Stimulated activated CD8-positive, alpha-beta memory T cell treated with anti-CD3 and anti-CD28 coated beads, Interleukin-15, amount 100 ng/mL, for 48 hours (primary cell): ENCODE results near the gene CCNG2.
"Not testable (repeated sequence)": the region's sequence is repeated elsewhere in the genome, so short reads cannot be mapped to it uniquely, and the experiment has no call there.

Experiments used
- DNase-seq, 2 donors: peaks; one replicate each; pipeline ENCODE4 v3.0.0-alpha.2; 2020; ENCODE audit warnings: low read depth in 2 of 2

The CCNG2 gene, protein sequence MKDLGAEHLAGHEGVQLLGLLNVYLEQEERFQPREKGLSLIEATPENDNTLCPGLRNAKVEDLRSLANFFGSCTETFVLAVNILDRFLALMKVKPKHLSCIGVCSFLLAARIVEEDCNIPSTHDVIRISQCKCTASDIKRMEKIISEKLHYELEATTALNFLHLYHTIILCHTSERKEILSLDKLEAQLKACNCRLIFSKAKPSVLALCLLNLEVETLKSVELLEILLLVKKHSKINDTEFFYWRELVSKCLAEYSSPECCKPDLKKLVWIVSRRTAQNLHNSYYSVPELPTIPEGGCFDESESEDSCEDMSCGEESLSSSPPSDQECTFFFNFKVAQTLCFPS

DNA sequence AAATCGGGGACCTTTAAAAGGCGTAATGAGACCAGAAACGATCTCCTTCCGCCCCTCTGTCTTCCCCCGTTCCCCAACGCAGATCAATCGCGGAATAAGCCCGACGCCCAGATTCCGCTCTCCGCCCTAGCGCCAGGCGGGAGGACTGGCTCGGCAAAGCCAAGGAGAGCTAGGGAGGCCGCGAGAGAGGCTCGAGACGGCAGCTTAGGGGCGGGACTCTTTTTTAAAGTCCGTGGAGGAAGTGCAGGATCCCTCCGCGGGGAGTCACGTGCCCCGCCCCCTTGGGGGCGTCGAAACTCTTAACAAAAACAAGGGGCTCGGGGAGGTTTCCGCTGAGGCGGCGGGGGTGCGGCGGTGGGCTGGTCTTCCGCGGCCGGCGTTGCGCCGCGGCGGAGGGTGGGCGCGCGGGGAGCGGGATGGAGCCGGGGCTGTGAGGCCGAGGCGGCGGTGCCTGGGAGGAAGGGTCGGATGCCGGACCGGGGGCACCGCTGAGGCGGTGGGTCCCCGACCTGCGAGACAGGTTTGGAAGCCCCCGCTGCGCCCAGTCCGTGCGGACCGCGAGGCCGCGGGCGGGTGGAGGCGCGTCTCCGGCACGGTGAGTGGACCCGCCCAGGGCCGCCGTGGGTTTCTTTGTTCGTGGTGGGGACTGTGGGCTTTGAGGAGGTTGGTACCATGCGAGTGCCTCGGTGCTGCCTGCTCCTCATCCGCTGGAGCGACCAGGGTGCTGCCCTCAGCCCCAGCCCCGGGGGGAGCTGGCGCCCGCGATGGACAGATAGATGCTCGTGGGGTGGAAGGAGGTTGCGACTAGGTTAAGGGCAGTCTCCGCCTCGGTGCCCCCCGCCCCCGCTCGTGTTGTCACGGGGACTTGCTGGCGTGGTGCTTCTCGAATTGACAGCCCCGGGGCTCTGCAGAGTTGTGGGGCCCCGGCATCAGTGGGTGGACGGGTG lies at the start of gene CCNG2:
CCNG2 (plus strand) TSS at position 296 of the 947 bp plus-strand sequence. CDS start 1,326 bp downstream, outside the sequence.
- DNase-seq, result peak; percentile 58 to 65

DNA sequence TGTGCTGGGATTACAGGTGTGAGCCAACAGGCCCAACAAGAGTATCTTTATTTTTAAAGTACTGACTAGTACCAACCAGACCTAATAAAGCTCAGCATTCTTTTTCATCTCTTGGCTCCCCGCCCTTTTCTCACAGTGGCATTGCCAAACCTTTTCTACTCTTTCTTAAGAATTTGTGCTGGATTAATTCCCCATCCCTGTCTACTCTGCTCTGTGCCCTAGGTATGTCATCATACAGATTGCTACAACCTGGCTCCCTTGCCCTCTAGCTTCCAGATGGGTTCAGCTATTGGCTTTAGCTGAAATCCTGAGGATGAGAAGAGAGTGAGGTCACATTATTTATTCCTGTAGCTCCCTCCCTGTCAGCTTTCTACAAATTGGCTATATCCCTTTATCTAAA lies 46.3 kb upstream of the CCNG2 start:
- no peak for DNase-seq

DNA sequence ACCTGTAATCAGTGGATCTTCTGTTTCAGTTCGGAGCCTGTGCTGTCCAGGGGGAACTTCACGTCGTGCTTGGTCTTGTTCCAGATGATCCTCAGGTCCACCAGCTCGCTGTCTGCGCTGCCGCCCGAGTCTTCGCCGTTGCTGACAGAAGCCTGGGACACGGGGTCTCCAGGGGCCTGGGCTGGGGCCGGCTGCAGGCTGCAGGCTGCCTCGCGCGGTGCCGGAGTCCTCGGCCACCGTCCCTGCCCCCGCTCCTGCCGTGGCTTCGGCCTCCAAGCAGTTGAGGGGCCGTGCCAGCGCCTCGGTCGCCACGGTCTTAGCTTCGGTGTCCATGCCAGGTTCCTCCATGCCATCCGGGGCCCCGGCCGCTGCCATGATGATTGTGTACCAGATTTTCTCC lies 43.9 kb upstream of the CCNG2 start:
- no peak for DNase-seq

DNA sequence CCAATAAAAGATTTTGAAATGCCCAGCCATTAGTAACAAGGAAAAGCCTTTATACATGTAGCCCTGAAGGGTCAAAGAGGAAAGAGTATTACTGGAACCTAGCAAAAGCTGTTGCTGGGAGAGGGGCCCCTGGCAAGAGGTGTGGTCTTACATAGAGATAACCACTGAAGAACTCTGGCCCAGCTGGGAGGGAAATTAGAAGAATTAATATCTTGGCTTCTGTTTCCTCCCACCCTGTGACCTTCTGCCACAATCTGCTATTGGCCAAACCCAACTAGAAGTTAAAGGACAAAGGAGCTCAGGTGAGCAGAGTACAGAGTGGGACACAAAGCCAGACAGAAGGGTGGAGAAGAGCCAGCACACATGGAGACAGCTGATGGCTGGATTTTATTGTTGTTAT lies 39.3 kb upstream of the CCNG2 start:
- DNase-seq, result no peak

DNA sequence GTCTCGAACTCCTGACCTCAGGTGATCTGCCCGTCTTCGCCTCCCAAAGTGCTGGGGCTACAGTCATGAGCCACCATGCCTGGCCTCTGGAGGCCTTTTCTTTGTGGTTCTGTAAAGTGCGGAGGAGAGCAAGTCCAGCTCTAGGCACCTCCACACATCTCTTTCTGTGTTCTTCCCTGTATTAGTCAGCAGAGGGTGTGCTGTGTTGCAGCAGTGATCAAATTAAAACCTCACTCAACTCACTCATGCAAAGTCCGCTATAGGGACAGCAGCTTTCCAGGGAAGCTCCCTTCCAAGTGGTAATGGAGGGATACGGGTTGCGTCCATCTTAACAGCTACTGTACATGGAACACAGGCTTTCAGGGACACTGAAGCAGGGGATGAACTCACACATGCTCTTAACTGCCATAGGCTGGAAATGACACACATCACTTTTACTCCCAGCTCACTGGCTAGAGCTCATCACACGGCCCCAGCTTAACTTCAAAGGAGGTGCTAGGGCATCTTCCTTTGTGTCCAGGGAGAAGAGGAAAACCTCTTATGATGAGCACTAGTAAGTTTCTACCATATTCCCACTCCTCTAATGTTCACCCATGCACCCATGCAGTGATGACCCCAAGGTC lies 36.0 kb upstream of the CCNG2 start:
- DNase-seq, result no peak

DNA sequence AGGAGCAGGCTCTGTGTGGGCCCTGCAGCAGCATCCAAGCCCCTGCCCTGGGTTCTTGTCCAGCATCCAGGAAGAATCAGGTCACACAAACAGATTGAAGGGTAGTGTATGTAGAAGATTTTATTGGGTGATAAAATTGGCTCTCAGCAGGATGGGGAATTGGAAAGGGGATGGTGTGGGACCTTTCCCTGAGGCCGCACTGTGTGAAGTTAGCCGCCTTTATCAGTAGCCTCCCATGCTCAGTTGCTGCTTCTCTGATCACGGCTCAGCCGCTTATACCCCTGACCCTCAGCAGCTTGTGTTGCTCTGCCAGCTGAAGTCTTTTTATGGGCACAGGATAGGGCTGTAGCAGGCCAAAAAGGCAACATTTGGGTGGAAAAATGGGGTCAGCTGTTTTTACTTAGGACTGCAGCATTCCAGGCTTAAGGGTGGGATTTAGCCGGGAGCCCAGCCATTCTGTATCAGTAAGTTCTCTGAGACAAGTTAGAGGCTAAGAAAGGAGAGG lies 35.2 kb upstream of the CCNG2 start:
- DNase-seq, result no peak

DNA sequence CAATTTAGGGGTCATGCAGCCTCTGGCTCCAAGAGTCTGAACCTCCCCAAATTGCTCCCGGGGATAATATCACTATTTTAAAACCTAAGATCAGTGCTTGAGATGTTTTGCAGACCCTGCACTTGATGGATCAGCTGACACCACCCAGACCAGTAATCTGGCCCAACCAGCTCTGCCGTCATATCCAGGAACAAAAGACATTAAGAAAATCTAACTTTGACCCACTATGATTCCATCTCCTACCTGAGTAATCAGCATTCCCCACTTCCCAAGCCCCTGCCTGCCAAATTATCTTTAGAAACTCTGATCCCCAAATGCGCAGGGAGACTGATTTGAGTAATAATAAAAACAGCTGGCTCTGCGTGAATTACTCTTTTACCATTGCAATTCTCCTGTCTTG lies 34.4 kb upstream of the CCNG2 start:
- no peak for DNase-seq

DNA sequence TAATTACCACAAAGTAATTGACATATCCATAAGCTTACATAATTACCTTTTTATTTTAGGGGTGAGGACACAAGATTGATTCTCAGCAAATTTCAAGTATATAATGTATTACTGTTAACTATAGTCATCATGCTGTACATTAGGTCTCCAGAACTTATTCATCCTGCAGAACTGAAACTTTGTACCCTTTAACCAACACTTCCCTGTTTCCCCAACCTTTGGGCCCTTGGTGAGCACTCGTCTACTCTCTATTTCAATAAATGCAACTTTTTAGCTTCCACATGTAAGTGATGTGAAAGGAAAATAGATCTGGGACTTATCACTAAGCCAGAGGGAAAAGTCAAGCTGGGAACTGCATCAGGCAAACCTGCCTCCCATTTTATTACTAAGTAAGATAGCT lies 33.6 kb upstream of the CCNG2 start:
- DNase-seq, result no peak

DNA sequence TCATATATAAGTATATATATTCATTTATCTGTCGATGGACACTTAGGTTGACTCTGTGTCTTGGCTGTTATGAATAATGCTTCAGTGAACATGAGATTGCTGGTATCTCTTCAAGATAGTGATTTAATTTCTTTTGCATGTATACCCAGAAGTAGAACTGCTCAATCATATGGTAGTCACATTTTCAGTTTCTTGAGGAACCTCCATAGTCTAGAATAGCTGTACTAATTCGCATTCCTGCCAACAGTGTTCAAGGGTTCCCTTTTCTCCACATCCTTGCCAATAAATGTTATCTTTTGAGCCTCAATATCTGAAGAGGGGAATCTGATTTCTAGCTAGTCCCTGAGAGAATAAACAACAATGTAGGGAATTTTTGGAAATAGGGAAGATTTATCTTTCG lies 32.4 kb upstream of the CCNG2 start:
- no peak for DNase-seq

DNA sequence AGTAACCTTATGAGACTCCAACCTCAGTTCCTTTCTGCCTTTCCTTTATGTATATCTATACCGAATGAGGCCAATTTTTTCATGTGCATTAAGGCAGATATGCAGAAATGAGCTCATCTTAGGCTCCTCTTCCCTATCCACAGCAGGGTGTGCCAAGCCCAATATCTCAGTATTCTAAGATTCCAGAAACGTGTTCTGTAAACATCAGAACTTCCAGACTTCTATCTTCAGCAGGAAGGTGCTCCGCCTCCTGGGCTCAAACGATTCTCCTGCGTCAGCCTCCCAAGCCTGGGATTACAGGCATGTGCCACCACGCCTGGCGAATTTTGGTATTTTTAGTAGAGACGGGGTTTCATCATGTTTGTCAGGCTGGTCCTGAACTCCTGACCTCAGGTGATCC lies 31.0 kb upstream of the CCNG2 start:
- DNase-seq, result no peak

DNA sequence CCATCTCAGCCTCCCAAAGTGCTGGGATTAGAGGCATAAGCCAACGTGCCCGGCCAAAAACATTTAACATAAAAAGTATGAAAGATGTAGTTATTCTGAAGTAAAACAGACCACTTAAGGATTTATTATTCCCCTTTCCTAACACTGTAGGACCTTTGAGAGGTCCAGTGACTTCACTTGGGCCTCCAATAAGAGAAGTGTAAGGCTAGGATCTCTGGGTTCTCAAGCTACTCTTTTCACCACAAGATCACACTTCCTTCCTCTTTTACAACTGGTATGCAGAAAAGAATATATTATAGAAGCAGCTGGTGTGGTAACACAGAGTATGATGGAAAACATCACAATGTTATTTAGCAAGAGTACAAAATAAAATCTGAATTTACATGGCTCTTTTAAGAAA lies 30.2 kb upstream of the CCNG2 start:
- DNase-seq, result no peak

DNA sequence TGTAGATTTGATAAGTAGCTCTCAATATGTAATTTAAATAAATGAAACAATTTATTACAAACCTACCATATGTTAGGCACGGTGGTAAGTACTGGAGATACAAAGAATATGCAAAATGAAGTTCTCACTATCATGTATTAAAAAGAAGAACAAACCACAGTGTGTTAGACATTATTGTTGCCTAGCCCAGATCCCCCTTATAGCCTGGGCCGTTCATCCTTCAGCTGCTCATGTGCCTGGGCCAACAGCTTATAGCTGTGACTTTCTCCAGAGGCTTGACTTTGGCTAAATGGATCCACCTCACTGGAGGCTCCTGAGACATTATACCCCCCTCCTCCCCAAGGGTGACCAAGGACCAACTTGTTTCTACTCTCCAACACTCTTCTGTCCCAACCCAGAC lies 29.8 kb upstream of the CCNG2 start:
- DNase-seq, result no peak

DNA sequence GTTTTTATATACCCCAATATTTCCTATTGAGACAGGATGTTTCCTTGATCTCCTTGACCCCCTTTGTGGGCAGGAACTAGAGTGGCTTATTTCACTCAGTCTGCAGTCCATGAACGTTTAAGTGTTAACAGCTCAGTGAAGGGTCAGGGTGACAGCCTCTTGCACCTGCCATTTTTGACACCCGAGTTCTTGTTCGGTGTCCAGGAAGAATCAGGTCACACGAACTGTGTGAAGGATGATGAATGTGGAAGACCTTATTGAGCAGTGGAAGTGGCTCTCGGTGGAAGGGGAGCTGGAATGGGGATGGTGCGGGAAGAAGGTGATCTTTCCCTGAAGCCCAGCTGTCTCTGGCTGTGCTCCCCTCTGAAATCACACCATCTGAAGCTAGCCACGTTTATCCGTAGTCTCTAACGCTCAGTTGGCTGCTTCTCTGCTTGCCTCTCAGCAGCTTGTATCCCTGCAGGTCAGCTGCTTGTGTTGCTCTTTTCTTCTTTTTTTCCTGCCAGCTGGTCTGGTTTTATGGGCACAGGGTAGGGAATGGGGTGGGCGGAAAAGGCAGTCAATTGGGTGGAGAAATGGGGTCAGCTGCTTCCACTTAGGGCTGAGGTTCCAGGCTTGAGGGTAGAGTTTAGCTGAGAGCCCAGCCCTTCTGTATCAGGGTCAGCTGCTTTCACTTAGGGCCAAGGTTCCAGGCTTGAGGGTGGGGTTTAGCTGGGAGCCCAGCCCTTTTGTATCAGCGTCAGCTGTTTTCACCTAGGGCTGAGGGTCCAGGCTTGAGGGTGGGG lies 29.0 kb upstream of the CCNG2 start:
- DNase-seq, result no peak

DNA sequence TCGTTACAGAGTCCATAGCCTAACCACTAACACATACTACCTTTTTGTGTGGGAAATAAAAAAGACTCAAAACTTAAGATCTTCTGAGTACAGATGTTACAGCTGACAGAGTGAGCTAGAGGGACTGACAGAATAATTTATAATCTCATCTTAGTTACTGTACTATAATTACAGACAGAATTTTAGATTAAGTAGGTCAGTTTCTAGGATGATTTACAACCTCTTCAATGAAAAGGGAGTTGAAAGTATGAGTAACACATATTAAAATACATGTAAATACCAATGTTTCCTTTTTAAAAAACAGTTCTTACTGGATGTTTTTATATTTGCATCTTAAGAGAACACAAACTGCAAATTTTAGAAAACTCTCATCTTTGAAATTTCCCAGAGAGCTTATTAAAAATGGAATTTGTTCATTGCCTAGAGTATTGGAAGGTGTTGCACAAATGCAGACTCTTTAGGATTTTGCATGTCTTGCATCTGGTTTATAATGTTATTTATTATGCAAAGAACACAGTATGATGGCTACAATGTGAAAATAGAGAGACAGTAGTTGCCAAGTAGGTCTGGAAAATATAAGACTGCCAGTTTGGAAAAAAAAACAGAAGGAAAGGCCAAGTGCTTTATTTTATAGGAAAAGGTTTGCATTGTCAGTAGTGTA lies 24.2 kb upstream of the CCNG2 start:
- DNase-seq, result no peak

DNA sequence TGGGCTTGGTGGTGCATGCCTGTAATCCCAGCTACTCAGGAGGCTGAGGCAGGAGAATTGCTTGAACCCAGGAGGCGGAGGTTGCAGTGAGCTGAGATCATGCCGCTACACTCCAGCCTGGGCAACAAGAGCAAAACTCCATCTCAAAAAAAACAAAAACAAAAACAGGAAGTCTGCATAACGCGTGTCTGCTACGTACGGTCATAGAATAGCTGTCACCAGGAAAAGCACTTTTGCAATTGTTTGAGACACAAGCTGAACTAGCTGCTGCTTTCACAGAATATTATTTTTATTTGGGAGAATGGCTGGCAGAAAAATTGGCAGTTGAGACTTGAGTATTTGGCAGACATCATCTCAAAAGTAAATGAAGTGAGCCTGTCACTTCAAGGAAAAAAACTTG lies 19.6 kb upstream of the CCNG2 start:
- DNase-seq, result not testable (repeated sequence)

DNA sequence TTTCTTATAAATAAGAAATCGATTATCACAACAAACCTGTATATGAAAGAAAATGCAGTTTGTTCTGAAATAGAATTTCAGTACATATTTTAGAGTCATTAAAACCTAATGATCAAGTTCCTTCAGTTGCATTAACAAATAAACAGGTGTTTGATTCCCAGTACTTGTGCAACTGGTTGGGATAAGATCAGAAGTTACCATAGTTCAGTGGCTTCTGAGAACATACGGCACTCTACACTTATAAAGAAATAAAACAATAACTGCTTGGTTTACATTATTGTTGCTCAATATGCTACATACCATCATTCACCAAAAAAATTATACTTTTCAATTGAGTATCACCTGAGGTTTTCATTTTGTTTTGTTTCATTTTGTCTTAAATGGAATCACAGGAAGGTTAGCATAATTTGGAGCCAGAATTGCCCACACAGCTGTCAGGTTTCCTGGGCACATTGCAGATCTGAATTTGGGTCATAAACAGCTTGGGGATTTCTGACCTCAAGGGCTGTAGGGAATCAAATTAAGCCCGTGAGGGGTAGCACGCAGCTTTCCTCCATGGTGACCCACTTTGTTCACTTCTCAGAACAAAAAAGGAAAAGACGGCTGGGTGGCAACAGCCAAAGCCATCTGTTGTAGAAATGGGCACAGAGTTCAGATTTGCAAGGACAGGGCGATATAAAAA lies 14.9 kb upstream of the CCNG2 start:
- DNase-seq, result no peak

DNA sequence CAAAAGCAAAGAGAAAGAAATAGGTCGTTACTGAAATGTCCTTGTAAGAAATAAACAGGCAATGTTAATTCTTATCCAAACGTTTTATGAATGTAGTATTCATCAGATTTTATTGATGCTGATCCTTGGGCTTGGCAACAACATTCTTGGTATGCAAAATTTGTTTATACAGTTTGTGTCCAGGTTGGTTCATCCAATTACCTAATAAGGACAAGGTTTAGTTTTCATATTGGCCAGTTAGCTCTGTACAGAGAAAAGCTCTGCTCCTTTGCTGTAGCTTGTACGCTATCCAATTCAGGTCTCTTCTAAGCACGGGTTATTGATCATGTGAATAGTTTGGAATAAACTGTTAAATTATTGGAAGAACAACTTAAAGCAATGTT lies 14.4 kb upstream of the CCNG2 start:
- no peak for DNase-seq

DNA sequence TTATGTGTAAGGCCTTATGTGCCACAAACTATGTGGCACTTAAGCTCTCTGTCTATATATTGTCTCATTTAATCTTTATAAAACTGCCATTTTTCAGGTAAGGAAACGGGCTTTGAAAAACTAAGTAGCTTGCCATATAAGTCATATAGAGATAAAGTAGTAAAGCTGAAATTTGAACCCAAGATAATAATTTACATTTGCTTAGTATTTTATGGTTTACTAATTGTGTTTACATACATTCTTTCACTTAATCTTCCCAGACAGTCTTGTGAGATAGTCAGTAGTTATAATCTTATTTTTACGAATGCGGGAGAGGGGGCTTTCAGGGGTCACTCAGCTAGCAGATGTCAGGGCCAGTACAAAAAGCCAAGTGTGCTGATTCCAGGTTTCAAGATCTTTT lies 13.9 kb upstream of the CCNG2 start:
- DNase-seq, result no peak

DNA sequence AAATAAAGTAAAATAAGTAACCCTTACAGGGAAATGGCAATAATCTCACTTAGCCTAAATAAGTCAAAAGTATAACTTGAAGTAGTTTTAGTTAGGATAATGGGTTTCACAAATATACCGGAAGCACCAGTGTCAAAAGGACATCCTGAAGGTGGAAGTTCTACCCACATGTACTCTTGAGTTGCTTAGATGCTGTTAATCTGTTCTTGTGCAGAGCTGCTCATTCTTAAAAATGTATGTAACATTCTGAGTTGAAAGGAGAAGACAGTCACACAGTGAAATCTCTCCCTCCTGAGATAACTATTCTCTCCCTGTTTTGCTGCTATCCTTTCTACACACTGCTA lies 11.2 kb upstream of the CCNG2 start:
- DNase-seq, result no peak
